Measurements from ENCODE around the gene VAV2. TPM values are rescaled to one million over a fixed set of nuclear protein-coding genes. Genes with fewer than 3 reads are reported as not detected.

VAV2 gene
- polyA plus RNA-seq, 1 of the 3 experiments (the other 2 are of a cell fraction), result 14.9 TPM

DNA sequence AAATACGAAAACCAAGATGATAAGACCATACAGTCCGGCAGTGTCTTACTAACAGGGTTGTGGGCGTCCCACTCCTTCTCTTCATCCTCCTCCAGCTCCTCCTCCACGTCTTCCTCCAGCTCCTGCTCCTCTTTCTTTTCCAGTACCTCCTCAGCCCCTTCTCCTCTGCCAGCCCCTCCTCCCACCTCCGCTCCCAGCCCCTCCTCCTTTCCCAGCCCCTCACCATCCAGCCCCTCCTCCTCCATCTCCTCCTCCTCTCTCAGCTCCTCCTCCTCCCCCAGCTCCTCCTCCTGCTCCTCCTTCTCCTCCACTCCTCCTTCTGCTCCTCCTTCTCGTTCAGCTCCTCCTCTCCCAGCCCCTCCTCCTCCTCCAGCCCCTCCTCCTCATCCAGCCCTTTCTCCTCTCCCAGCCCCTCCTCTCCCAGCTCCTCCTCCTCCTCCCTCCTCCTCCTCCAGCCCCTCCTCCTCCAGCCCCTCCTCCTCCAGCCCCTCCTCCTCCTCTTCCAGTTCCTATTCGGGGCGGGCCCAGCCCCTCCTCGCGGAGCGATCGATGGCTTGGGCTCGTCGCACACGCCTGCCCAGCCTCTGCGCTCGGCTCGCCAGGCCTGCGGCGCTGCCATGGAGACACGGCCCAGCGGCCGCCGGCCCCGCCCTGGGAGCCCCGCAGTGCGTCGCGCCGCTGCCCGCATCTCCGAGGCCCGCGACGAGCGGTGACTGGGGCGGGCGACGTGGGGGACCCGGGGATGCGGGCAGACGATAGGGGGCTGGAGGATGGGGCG lies 32.9 kb upstream of the VAV2 start, which contains the start of gene BRD3OS:
Gene BRD3OS (plus strand): TSS at position 654 of the 778 bp plus-strand sequence. CDS start 1,267 bp downstream, outside the sequence.
- Histone ChIP-seq H3K36me3 (replicated peaks in 1 of 2; ENCODE audit: control insufficient read depth in 1 of 2, insufficient read depth in 2 of 2, low read length in 1 of 2) (peaks cover 6 to 21% of the 10 kb centered on the region in 2 experiments), H3K79me2 (ENCODE audit: insufficient read depth) (peaks cover 6% of the 10 kb centered on the region; the same call in 1 of the 2 replicates), H3K4me2 (peak within 1 kb of the TSS; percentile 99), H2AFZ (ENCODE audit: low read depth) (peak within 1 kb of the TSS; percentile 77), H4K20me1 (ENCODE audit: insufficient read depth) (no peaks in the 10 kb centered on the region), H3K9me3 (no peaks in the 10 kb centered on the region), H3K4me1 (ENCODE audit: control insufficient read depth in 1 of 2, insufficient read depth in 2 of 2, low read depth in 1 of 2, low read length in 1 of 2) (peaks cover 0 to 12% of the 10 kb centered on the region in 2 experiments; a peak in 1 of 4 replicates), H3K27ac (ENCODE audit: low read depth in 2 of 2, low read length in 1 of 2) (peak within 1 kb of the TSS; percentile 58 to 74), H3K9ac (peak within 1 kb of the TSS; percentile 71; the same call in 1 of the 2 replicates), H3F3A (replicated peaks; ENCODE audit: insufficient read depth) (peaks cover 10% of the 10 kb centered on the region), H3K4me3 (ENCODE audit: low read depth in 2 of 2, low read length in 1 of 2) (peak within 1 kb of the TSS; percentile 74 to 80), H3K9me2 (no peaks in the 10 kb centered on the region), H3K27me3 (ENCODE audit: insufficient read depth) (no peaks in the 10 kb centered on the region)
- WGBS (ENCODE audit: low lambda C conversion rate), result 6% methylated on average over 19 of the region's 43 CpGs
- CTCF ChIA-PET, result interaction anchor here (0.9 to 2.1 kb wide), 6 partner anchors 9 to 282 kb away, joined by 3 to 15 read pairs (median 4); partner anchors contain the start of gene WDR5
- DNase-seq, result peak; percentile 95
- TF ChIP-seq EZH2phosphoT487 (IDR thresholded peaks at IDR 0.05; ENCODE audit: borderline replicate concordance, low read depth) (no peak), SMC3 (IDR thresholded peaks at IDR 0.05; ENCODE audit: low read depth, low read length) (0 out of 2 replicates have a peak, but pooled peaks have one; percentile 1), RCOR1 (IDR thresholded peaks at IDR 0.05; ENCODE audit: low read length) (peak; percentile 30; the same call in 1 of the 2 replicates), SIN3A (IDR thresholded peaks at IDR 0.05; ENCODE audit: borderline replicate concordance, low read depth, low read length) (peak; percentile 25; the same call in 1 of the 2 replicates), NRF1 (IDR thresholded peaks at IDR 0.05; ENCODE audit: low read depth, low read length) (peak; percentile 22; the same call in 1 of the 2 replicates), TAF1 (IDR thresholded peaks at IDR 0.05; ENCODE audit: borderline replicate concordance, low read depth, low read length) (peak; percentile 38; the same call in 1 of the 2 replicates), FOSL2 (IDR thresholded peaks at IDR 0.05; ENCODE audit: borderline replicate concordance, low read depth) (no peak), MXI1 (IDR thresholded peaks at IDR 0.05; ENCODE audit: low read depth, low read length) (peak; percentile 76), CHD2 (IDR thresholded peaks at IDR 0.05; ENCODE audit: low read length, partially characterized antibody) (peak; percentile 64), POLR2AphosphoS5 (IDR thresholded peaks at IDR 0.05; ENCODE audit: low read depth, low read length) (peak; percentile 26; the same call in 1 of the 2 replicates)
- TF ChIP-seq, protein P1, sequence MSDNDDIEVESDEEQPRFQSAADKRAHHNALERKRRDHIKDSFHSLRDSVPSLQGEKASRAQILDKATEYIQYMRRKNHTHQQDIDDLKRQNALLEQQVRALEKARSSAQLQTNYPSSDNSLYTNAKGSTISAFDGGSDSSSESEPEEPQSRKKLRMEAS (IDR thresholded peaks at IDR 0.05; ENCODE audit: low read depth), result peak; percentile 26; the same call in 1 of the 2 replicates
- TF ChIP-seq, protein P2, sequence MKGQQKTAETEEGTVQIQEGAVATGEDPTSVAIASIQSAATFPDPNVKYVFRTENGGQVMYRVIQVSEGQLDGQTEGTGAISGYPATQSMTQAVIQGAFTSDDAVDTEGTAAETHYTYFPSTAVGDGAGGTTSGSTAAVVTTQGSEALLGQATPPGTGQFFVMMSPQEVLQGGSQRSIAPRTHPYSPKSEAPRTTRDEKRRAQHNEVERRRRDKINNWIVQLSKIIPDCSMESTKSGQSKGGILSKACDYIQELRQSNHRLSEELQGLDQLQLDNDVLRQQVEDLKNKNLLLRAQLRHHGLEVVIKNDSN (IDR thresholded peaks at IDR 0.05; ENCODE audit: borderline replicate concordance, low read depth), result no peak
- TF ChIP-seq, protein P3, sequence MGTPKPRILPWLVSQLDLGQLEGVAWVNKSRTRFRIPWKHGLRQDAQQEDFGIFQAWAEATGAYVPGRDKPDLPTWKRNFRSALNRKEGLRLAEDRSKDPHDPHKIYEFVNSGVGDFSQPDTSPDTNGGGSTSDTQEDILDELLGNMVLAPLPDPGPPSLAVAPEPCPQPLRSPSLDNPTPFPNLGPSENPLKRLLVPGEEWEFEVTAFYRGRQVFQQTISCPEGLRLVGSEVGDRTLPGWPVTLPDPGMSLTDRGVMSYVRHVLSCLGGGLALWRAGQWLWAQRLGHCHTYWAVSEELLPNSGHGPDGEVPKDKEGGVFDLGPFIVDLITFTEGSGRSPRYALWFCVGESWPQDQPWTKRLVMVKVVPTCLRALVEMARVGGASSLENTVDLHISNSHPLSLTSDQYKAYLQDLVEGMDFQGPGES (IDR thresholded peaks at IDR 0.05; ENCODE audit: low read depth, low read length), result no peak
- POLR2A ChIA-PET, result interaction anchor here (1.5 kb wide), 1 partner anchor 41 kb away, joined by 4 read pairs; no protein-coding TSS in a partner anchor

Data from SK-N-SH (cell line).